ENCODE measurements around the gene XYLB. TPM values are rescaled to one million over a fixed set of nuclear protein-coding genes. Genes with fewer than 3 reads are reported as not detected.
A peak's percentile ranks its signal among the peaks of the same experiment; 100 is the strongest.

Gene XYLB
- total and polyA plus RNA-seq, 2 of the 13 experiments (the other 11 are each of a cell fraction or from before 2014, with no cell fraction given), result 25.9 to 30.0 TPM

DNA sequence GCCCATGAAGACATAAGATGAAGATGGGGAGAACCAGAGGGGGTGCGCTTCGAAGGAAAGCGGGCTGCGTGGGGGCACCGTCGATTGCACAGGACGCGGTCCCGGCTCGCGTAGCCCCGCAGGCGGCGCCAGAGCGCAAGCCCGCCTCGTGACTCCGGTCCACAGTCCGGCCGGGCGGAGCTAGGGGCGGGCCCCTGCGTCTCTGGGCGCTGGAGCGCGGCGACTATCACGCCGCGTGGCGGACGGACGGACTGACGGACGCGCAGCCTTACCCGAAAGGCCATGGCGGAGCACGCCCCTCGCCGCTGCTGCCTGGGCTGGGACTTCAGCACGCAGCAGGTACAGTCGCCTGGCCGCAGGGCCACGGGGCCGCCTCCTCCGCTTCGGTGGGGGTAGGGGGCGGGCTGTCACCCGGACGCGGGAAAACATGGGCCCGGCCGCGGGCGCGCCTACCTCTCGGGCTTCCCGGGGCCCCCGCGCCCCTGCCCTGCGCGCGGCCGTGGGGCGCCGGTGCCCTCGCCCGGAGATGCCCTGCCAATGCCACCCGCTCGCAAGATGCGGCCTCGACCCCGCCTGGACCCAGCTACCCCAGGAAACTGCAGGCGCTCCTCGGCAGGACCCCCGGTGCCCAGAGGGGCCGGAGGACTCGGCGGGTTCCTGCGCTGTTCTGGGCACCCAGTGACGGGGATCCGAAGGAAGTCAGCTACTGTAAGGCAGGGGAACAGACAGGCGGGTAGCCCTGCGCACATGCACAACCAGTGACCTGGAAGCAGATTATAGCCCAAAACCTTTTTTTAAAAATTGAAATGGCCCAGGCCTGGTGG lies at the start of gene XYLB (continued):
- TF ChIP-seq IKZF4 (CRISPR knock-in tag; IDR thresholded peaks at IDR 0.05; ENCODE audit: borderline replicate concordance, low read depth, not compliant biosample characterization) (peak; percentile 96), ZNF567 (CRISPR knock-in tag; IDR thresholded peaks at IDR 0.05; ENCODE audit: borderline replicate concordance) (peak; percentile 88; the same call in 1 of the 2 replicates), ZBTB34 (CRISPR knock-in tag; IDR thresholded peaks at IDR 0.05) (peak; percentile 25; the same call in 1 of the 2 replicates), ZNF572 (CRISPR knock-in tag; IDR thresholded peaks at IDR 0.05) (0 out of 2 replicates have a peak, but pooled peaks have one; percentile 86), MED1 (CRISPR knock-in tag; IDR thresholded peaks at IDR 0.05) (peak; percentile 76), ZC3H4 (CRISPR knock-in tag; IDR thresholded peaks at IDR 0.05; ENCODE audit: borderline replicate concordance) (no peak), ZZZ3 (CRISPR knock-in tag; IDR thresholded peaks at IDR 0.05; ENCODE audit: borderline replicate concordance) (peak; percentile 91), ZNF362 (CRISPR knock-in tag; IDR thresholded peaks at IDR 0.05; ENCODE audit: borderline replicate concordance) (peak; percentile 78), BCL6 (CRISPR knock-in tag; IDR thresholded peaks at IDR 0.05) (0 out of 2 replicates have a peak, but pooled peaks have one; percentile 50), ZNF441 (CRISPR knock-in tag; IDR thresholded peaks at IDR 0.05; ENCODE audit: borderline replicate concordance) (peak; percentile 91), RBM39 (IDR thresholded peaks at IDR 0.05; ENCODE audit: low read depth, low read length, poor library complexity, severe bottlenecking) (peak; percentile 27), RBM22 (optimal IDR thresholded peaks at IDR 0.05; ENCODE audit: low read length) (peak; percentile 37), HDAC1 (CRISPR knock-in tag; IDR thresholded peaks at IDR 0.05) (peak; percentile 95), SMAD3 (CRISPR knock-in tag; IDR thresholded peaks at IDR 0.05) (peak; percentile 28; the same call in 1 of the 2 replicates), GATAD2A (CRISPR knock-in tag; IDR thresholded peaks at IDR 0.05) (peak; percentile 29; the same call in 1 of the 2 replicates), DR1 (CRISPR knock-in tag; IDR thresholded peaks at IDR 0.05) (peak; percentile 64), SNAPC2 (CRISPR knock-in tag; IDR thresholded peaks at IDR 0.05) (peak; percentile 28; the same call in 1 of the 2 replicates), HDAC6 (IDR thresholded peaks at IDR 0.05; ENCODE audit: low read depth, low read length) (no peak), FOXO1 (CRISPR knock-in tag; IDR thresholded peaks at IDR 0.05) (peak; percentile 61), ZNF331 (CRISPR knock-in tag; IDR thresholded peaks at IDR 0.05) (peak; percentile 87), SPEN (CRISPR knock-in tag; IDR thresholded peaks at IDR 0.05; ENCODE audit: low read depth) (peak; percentile 96), MIXL1 (CRISPR knock-in tag; IDR thresholded peaks at IDR 0.05) (0 out of 2 replicates have a peak, but pooled peaks have one; percentile 50), ZNF782 (CRISPR knock-in tag; IDR thresholded peaks at IDR 0.05; ENCODE audit: borderline replicate concordance) (peak; percentile 91; the same call in 1 of the 2 replicates)
- TF ChIP-seq, protein P1, sequence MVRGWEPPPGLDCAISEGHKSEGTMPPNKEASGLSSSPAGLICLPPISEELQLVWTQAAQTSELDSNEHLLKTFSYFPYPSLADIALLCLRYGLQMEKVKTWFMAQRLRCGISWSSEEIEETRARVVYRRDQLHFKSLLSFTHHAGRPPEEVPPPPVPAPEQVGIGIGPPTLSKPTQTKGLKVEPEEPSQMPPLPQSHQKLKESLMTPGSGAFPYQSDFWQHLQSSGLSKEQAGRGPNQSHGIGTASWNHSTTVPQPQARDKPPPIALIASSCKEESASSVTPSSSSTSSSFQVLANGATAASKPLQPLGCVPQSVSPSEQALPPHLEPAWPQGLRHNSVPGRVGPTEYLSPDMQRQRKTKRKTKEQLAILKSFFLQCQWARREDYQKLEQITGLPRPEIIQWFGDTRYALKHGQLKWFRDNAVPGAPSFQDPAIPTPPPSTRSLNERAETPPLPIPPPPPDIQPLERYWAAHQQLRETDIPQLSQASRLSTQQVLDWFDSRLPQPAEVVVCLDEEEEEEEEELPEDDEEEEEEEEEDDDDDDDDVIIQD (CRISPR knock-in tag; IDR thresholded peaks at IDR 0.05; ENCODE audit: low read depth), result 0 out of 2 replicates have a peak, but pooled peaks have one; percentile 76
- TF ChIP-seq, protein P2, sequence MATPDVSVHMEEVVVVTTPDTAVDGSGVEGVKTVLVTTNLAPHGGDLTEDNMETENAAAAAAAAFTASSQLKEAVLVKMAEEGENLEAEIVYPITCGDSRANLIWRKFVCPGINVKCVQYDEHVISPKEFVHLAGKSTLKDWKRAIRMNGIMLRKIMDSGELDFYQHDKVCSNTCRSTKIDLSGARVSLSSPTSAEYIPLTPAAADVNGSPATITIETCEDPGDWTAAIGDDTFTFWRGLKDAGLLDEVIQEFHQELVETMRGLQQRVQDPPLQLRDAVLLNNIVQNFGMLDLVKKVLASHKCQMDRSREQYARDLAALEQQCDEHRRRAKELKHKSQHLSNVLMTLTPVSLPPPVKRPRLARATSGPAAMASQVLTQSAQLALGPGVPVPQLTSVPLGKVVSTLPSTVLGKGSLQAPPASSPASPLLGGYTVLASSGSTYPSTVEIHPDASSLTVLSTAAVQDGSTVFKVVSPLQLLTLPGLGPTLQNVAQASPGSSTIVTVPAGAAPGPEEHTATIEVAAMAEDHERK (CRISPR knock-in tag; IDR thresholded peaks at IDR 0.05; ENCODE audit: low read depth), result peak; percentile 68; the same call in 1 of the 2 replicates

Measured in HepG2 (cell line).